ENCODE measurements around the gene TLN1. TPM values are rescaled to one million over a fixed set of nuclear protein-coding genes. Genes with fewer than 3 reads are reported as not detected.

The TLN1 gene
- total RNA-seq, 2 experiments from 2014 or later: 158 to 169 TPM

- no peaks in the 10 kb centered on the region for H3K9me3 Mint-ChIP-seq
Observed at GRCh38 chr9:35708146-35708545, 23.8 kb downstream of the TLN1 start.

GRCh38 chr9:35706951-35707350 lies 25.0 kb downstream of the TLN1 start:
- no peak for DNase-seq
- no peaks in the 10 kb centered on the region for H3K27me3 Mint-ChIP-seq
- no peaks in the 10 kb centered on the region for H3K9me3 Mint-ChIP-seq
- peaks cover 33% of the 10 kb centered on the region for H3K36me3 Mint-ChIP-seq
- no peak overlapping the region for H3K4me3 Mint-ChIP-seq
- H3K4me1 Mint-ChIP-seq: no peaks in the 10 kb centered on the region
- H3K27ac Mint-ChIP-seq: no peak overlapping the region

More at GRCh38 chr9:35708146-35708545, 23.8 kb downstream of the TLN1 start:
- no peak overlapping the region for H3K4me3 Mint-ChIP-seq
- no peak for DNase-seq
- H3K4me1 Mint-ChIP-seq: no peaks in the 10 kb centered on the region
- H3K27ac Mint-ChIP-seq: peak overlapping the region; percentile 43
- peaks cover 28% of the 10 kb centered on the region for H3K36me3 Mint-ChIP-seq
- H3K27me3 Mint-ChIP-seq: no peaks in the 10 kb centered on the region

- no peaks in the 10 kb centered on the region for H3K9me3 Mint-ChIP-seq
- H3K27me3 Mint-ChIP-seq: no peaks in the 10 kb centered on the region
- peaks cover 30% of the 10 kb centered on the region for H3K36me3 Mint-ChIP-seq
- no peak overlapping the region for H3K4me3 Mint-ChIP-seq
- no peaks in the 10 kb centered on the region for H3K4me1 Mint-ChIP-seq
- DNase-seq: no peak
- H3K27ac Mint-ChIP-seq: no peak overlapping the region
Observed at GRCh38 chr9:35705836-35706430, 26.1 kb downstream of the TLN1 start.

GRCh38 chr9:35705372-35705771 lies 26.6 kb downstream of the TLN1 start:
- no peak overlapping the region for H3K27ac Mint-ChIP-seq
- no peaks in the 10 kb centered on the region for H3K27me3 Mint-ChIP-seq
- no peak for DNase-seq
- no peaks in the 10 kb centered on the region for H3K4me1 Mint-ChIP-seq
- H3K4me3 Mint-ChIP-seq: no peak overlapping the region
- no peaks in the 10 kb centered on the region for H3K9me3 Mint-ChIP-seq
- H3K36me3 Mint-ChIP-seq: peaks cover 25% of the 10 kb centered on the region

- Mint-ChIP-seq H3K4me3 (no peak overlapping the region), H3K9me3 (no peaks in the 10 kb centered on the region), H3K4me1 (no peaks in the 10 kb centered on the region), H3K36me3 (peaks cover 20% of the 10 kb centered on the region), H3K27me3 (no peaks in the 10 kb centered on the region), H3K27ac (no peak overlapping the region)
- no peak for DNase-seq
Observed at GRCh38 chr9:35703906-35704672, 27.9 kb downstream of the TLN1 start.

- no peak for DNase-seq
- no peak overlapping the region for H3K27ac Mint-ChIP-seq
- no peaks in the 10 kb centered on the region for H3K9me3 Mint-ChIP-seq
- no peak overlapping the region for H3K4me3 Mint-ChIP-seq
- H3K36me3 Mint-ChIP-seq: peaks cover 18% of the 10 kb centered on the region
- no peaks in the 10 kb centered on the region for H3K4me1 Mint-ChIP-seq
- no peaks in the 10 kb centered on the region for H3K27me3 Mint-ChIP-seq
Observed at GRCh38 chr9:35702696-35703095, 29.3 kb downstream of the TLN1 start.

GRCh38 chr9:35700942-35701341 lies 31.1 kb downstream of the TLN1 start:
- Mint-ChIP-seq H3K27ac (no peak overlapping the region), H3K27me3 (no peaks in the 10 kb centered on the region), H3K9me3 (no peaks in the 10 kb centered on the region), H3K36me3 (peaks cover 20% of the 10 kb centered on the region), H3K4me1 (peaks cover 5% of the 10 kb centered on the region), H3K4me3 (no peak overlapping the region)
- no peak for DNase-seq

- H3K36me3 Mint-ChIP-seq: peaks cover 18% of the 10 kb centered on the region
- H3K27me3 Mint-ChIP-seq: no peaks in the 10 kb centered on the region
- no peaks in the 10 kb centered on the region for H3K9me3 Mint-ChIP-seq
- H3K4me1 Mint-ChIP-seq: peaks cover 5% of the 10 kb centered on the region
- no peak overlapping the region for H3K4me3 Mint-ChIP-seq
- H3K27ac Mint-ChIP-seq: no peak overlapping the region
- no peak for DNase-seq
Observed at GRCh38 chr9:35700031-35700430, 32.0 kb downstream of the TLN1 start.

GRCh38 chr9:35698231-35698630 lies 33.8 kb downstream of the TLN1 start:
- Mint-ChIP-seq H3K4me1 (peaks cover 5% of the 10 kb centered on the region), H3K27me3 (no peaks in the 10 kb centered on the region), H3K4me3 (no peak overlapping the region), H3K36me3 (peaks cover 16% of the 10 kb centered on the region), H3K27ac (no peak overlapping the region), H3K9me3 (no peaks in the 10 kb centered on the region)
- no peak for DNase-seq

GRCh38 chr9:35697486-35697885 lies 34.5 kb downstream of the TLN1 start:
- Mint-ChIP-seq H3K27me3 (no peaks in the 10 kb centered on the region), H3K4me3 (no peak overlapping the region), H3K36me3 (peaks cover 10% of the 10 kb centered on the region), H3K27ac (no peak overlapping the region), H3K4me1 (peaks cover 5% of the 10 kb centered on the region), H3K9me3 (no peaks in the 10 kb centered on the region)
- no peak for DNase-seq

- H3K4me3 Mint-ChIP-seq: no peak overlapping the region
- H3K4me1 Mint-ChIP-seq: peaks cover 5% of the 10 kb centered on the region
- no peaks in the 10 kb centered on the region for H3K27me3 Mint-ChIP-seq
- peak; percentile 47 for DNase-seq
- H3K36me3 Mint-ChIP-seq: peaks cover 10% of the 10 kb centered on the region
- no peaks in the 10 kb centered on the region for H3K9me3 Mint-ChIP-seq
- H3K27ac Mint-ChIP-seq: no peak overlapping the region
Observed at GRCh38 chr9:35696520-35697215, 35.3 kb downstream of the TLN1 start.

- Mint-ChIP-seq H3K36me3 (peaks cover 10% of the 10 kb centered on the region), H3K27me3 (no peaks in the 10 kb centered on the region), H3K4me3 (no peak overlapping the region), H3K27ac (no peak overlapping the region), H3K9me3 (no peaks in the 10 kb centered on the region), H3K4me1 (peaks cover 5% of the 10 kb centered on the region)
- DNase-seq: no peak
Observed at GRCh38 chr9:35695943-35696401, 36.0 kb downstream of the TLN1 start.

GRCh38 chr9:35691757-35692301 lies 40.2 kb downstream of the TLN1 start:
- Mint-ChIP-seq H3K9me3 (no peaks in the 10 kb centered on the region), H3K27me3 (no peaks in the 10 kb centered on the region), H3K27ac (peak overlapping the region; percentile 2)

GRCh38 chr9:35691334-35691650 lies 40.7 kb downstream of the TLN1 start:
- no peaks in the 10 kb centered on the region for H3K9me3 Mint-ChIP-seq

More at GRCh38 chr9:35691757-35692301, 40.2 kb downstream of the TLN1 start:
- H3K36me3 Mint-ChIP-seq: peaks cover 6% of the 10 kb centered on the region
- H3K4me1 Mint-ChIP-seq: peaks cover 20% of the 10 kb centered on the region
- H3K4me3 Mint-ChIP-seq: peak overlapping the region; percentile 82
- DNase-seq: no peak

GRCh38 chr9:35690614-35691333 lies 41.2 kb downstream of the TLN1 start:
- no peaks in the 10 kb centered on the region for H3K9me3 Mint-ChIP-seq
- H3K4me3 Mint-ChIP-seq: peak overlapping the region; percentile 82
- H3K27me3 Mint-ChIP-seq: no peaks in the 10 kb centered on the region
- H3K27ac Mint-ChIP-seq: peak overlapping the region; percentile 74
- H3K4me1 Mint-ChIP-seq: peaks cover 16% of the 10 kb centered on the region
- no peaks in the 10 kb centered on the region for H3K36me3 Mint-ChIP-seq
- DNase-seq: peak; percentile 34

More at GRCh38 chr9:35691334-35691650, 40.7 kb downstream of the TLN1 start:
- Mint-ChIP-seq H3K36me3 (peaks cover 1% of the 10 kb centered on the region), H3K4me1 (peaks cover 16% of the 10 kb centered on the region), H3K4me3 (peak overlapping the region; percentile 82), H3K27me3 (no peaks in the 10 kb centered on the region), H3K27ac (peak overlapping the region; percentile 74)
- DNase-seq: no peak
